Occipital lobe (tissue), 2 donors: Measurements from ENCODE around the gene CDH5. TPM values are rescaled to one million over a fixed set of nuclear protein-coding genes. Genes with fewer than 3 reads are reported as not detected.

Source experiments
- DNase-seq: peaks from one replicate; lab custom pipeline; 2025; lab: John Stamatoyannopoulos, UW
- total RNA-seq: library from RNA; depleted of rRNA; stranded (reverse); fragments of >200 nt; gene quantifications from one replicate; pipeline ENCODE4 v1.2.3, GENCODE V29; 2014

Gene CDH5
- total RNA-seq, 1 donor from 2014 or later = 5.6 TPM

- no peak for DNase-seq
Measured at GRCh38 chr16:66390346-66391108, 24.0 kb downstream of the CDH5 start.

GRCh38 chr16:66391726-66392670 is 25.5 kb downstream of the CDH5 start:
- no peak for DNase-seq

GRCh38 chr16:66395806-66396555 is 29.5 kb downstream of the CDH5 start:
- DNase-seq = no peak

GRCh38 chr16:66397736-66398433 is 31.4 kb downstream of the CDH5 start:
- no peak for DNase-seq

GRCh38 chr16:66399031-66399430 is 32.5 kb downstream of the CDH5 start:
- DNase-seq = no peak

- DNase-seq = no peak
Measured at GRCh38 chr16:66399930-66400329, 33.4 kb downstream of the CDH5 start.

GRCh38 chr16:66400503-66401380 is 34.3 kb downstream of the CDH5 start:
- DNase-seq = no peak

GRCh38 chr16:66401610-66402009 is 35.1 kb downstream of the CDH5 start:
- no peak for DNase-seq

- no peak for DNase-seq
Measured at GRCh38 chr16:66402166-66402565, 35.7 kb downstream of the CDH5 start.

GRCh38 chr16:66402591-66403230 is 36.2 kb downstream of the CDH5 start:
- no peak for DNase-seq

- DNase-seq = no peak
Measured at GRCh38 chr16:66403531-66404145, 37.1 kb downstream of the CDH5 start.

GRCh38 chr16:66405057-66405783 is 38.7 kb downstream of the CDH5 start:
- no peak for DNase-seq

GRCh38 chr16:66406534-66407221 is 40.2 kb downstream of the CDH5 start:
- DNase-seq = peak; percentile 79

- DNase-seq = no peak
Measured at GRCh38 chr16:66408163-66409048, 41.9 kb downstream of the CDH5 start.

- DNase-seq = no peak
Measured at GRCh38 chr16:66409156-66409555, 42.7 kb downstream of the CDH5 start.

- no peak for DNase-seq
Measured at GRCh38 chr16:66412182-66412581, 45.7 kb downstream of the CDH5 start.

GRCh38 chr16:66414891-66415290 is 48.4 kb downstream of the CDH5 start:
- DNase-seq = no peak
